H1 (cell line): ENCODE data around the gene CACNA1C. TPM values are rescaled to one million over a fixed set of nuclear protein-coding genes. Genes with fewer than 3 reads are reported as not detected.

Experiments used
- CTCF ChIA-PET: fragments of 300-600 bp; sonication (Branson Sonifier 250); formaldehyde crosslinking; loops from one replicate; lab custom pipeline; 2021; ENCODE audit not compliant: partially characterized antibody; lab: Charles Lee
- POLR2A ChIA-PET: fragments of 300-600 bp; sonication (Branson Sonifier 250); formaldehyde crosslinking; loops from one replicate; lab custom pipeline; 2021; ENCODE audit warnings: inconsistent platforms; ENCODE audit not compliant: partially characterized antibody; lab: Charles Lee
- DNase-seq, 2 experiments: peaks; one replicate each; pipeline versions ENCODE4 v3.0.0 to v3.0.0-alpha.2; 2010 to 2022; ENCODE audit warnings: low spot score in 2 of 2, low read depth in 1 of 2, mixed read lengths in 1 of 2
- FAIRE-seq: peaks from 2 replicates; lab custom pipeline; 2011; peaks lifted over from hg19 to GRCh38; lab: Jason Lieb, UNC
- H2AFZ ChIP-seq: 2 replicates; pipeline ENCODE4 v1.8.1; 2012; ENCODE audit warnings: low read length, inconsistent platforms
- H2AK5ac ChIP-seq: 2 replicates; pipeline ENCODE4 v1.6.1; 2013; ENCODE audit warnings: low read depth, low read length
- H2BK120ac ChIP-seq: replicated peaks from 2 replicates; pipeline ENCODE3; 2013; ENCODE audit warnings: low read depth, low read length, inconsistent platforms
- H2BK12ac ChIP-seq: 2 replicates; pipeline ENCODE4 v1.6.1; 2013; ENCODE audit warnings: low read depth, low read length
- H2BK15ac ChIP-seq: 2 replicates; pipeline ENCODE4 v1.6.1; 2013; ENCODE audit warnings: low read length
- H2BK20ac ChIP-seq: 2 replicates; pipeline ENCODE4 v1.6.1; 2013; ENCODE audit warnings: low read length
- H2BK5ac ChIP-seq: 2 replicates; pipeline ENCODE4 v1.6.1; 2013; ENCODE audit warnings: low read depth, low read length
- H3K14ac ChIP-seq: 2 replicates; pipeline ENCODE4 v1.6.1; 2013; ENCODE audit warnings: inconsistent platforms; ENCODE audit not compliant: insufficient read length
- H3K18ac ChIP-seq: 2 replicates; pipeline ENCODE4 v1.6.1; 2013; ENCODE audit warnings: low read length; ENCODE audit errors: extremely low read depth
- H3K23ac ChIP-seq: 2 replicates; pipeline ENCODE4 v1.6.1; 2013; ENCODE audit warnings: inconsistent platforms; ENCODE audit not compliant: insufficient read length
- H3K23me2 ChIP-seq: 2 replicates; pipeline ENCODE4 v1.6.1; 2013; ENCODE audit warnings: low read depth, low read length
- H3K27ac ChIP-seq: 2 replicates; pipeline ENCODE4 v1.6.1; 2011; ENCODE audit warnings: low read depth, low read length, inconsistent platforms
- H3K27me3 ChIP-seq, 4 experiments: replicated peaks in 1 of 4; 1 replicate in 1 of 4; 2 replicates in 3 of 4; pipeline versions ENCODE4 v1.6.1 to v1.8.1; 2011 to 2013; ENCODE audit warnings: low read length in 3 of 4, mild to moderate bottlenecking in 3 of 4, inconsistent platforms in 2 of 4, mixed read lengths in 2 of 4, moderate library complexity in 1 of 4; ENCODE audit not compliant: control insufficient read depth in 3 of 4, insufficient read depth in 3 of 4; ENCODE audit errors: extremely low read depth in 1 of 4
- H3K36me3 ChIP-seq, 4 experiments: 2 replicates each; pipeline versions ENCODE4 v1.6.1 to v1.8.1; 2011 to 2013; ENCODE audit warnings: mild to moderate bottlenecking in 4 of 4, low read length in 3 of 4, moderate library complexity in 2 of 4, control low read depth in 1 of 4, inconsistent platforms in 1 of 4; ENCODE audit not compliant: insufficient read depth in 4 of 4, control insufficient read depth in 2 of 4
- H3K4ac ChIP-seq: replicated peaks from 2 replicates; pipeline ENCODE3; 2013; ENCODE audit warnings: low read length, low read depth, mixed read lengths, inconsistent platforms; ENCODE audit not compliant: insufficient read length
- H3K4me1 ChIP-seq, 4 experiments: replicated peaks in 1 of 4; 1 replicate in 1 of 4; 2 replicates in 3 of 4; pipeline versions ENCODE4 v1.6.1 to v1.8.1; 2011 to 2013; ENCODE audit warnings: low read length in 3 of 4, inconsistent platforms in 2 of 4, mixed read lengths in 1 of 4; ENCODE audit not compliant: insufficient read depth in 4 of 4, control insufficient read depth in 3 of 4
- H3K4me2 ChIP-seq, 2 experiments: 2 replicates each; pipeline versions ENCODE4 v1.6.1 to v1.8.1; 2011 to 2013; ENCODE audit warnings: low read depth in 2 of 2, low read length in 2 of 2, control low read depth in 1 of 2, inconsistent platforms in 1 of 2, mild to moderate bottlenecking in 1 of 2; ENCODE audit not compliant: insufficient read depth in 1 of 2
- H3K4me3 ChIP-seq, 4 experiments: fragments of 200-600, 300-600 bp in 1 of 4; sonication (generic), shearing (Covaris generic), sonication (Bioruptor Twin) in 1 of 4; 2 replicates each; pipeline versions ENCODE4 v1.5.1 to v1.8.1; 2011 to 2016; ENCODE audit warnings: low read length in 4 of 4, low read depth in 3 of 4, control low read depth in 2 of 4, inconsistent platforms in 2 of 4, mild to moderate bottlenecking in 2 of 4, mixed read lengths in 1 of 4, moderate library complexity in 1 of 4; ENCODE audit not compliant: insufficient read depth in 2 of 4; ENCODE audit errors: extremely low read depth in 1 of 4
- H3K56ac ChIP-seq: replicated peaks from 2 replicates; pipeline ENCODE3; 2013; ENCODE audit warnings: low read depth, mild to moderate bottlenecking, mixed read lengths, low read length, inconsistent platforms; ENCODE audit not compliant: insufficient read length
- H3K79me1 ChIP-seq: 2 replicates; pipeline ENCODE4 v1.6.1; 2013; ENCODE audit warnings: low read depth, low read length, control low read depth
- H3K79me2 ChIP-seq, 2 experiments: 2 replicates each; pipeline versions ENCODE4 v1.6.1 to v1.8.1; 2012 to 2013; ENCODE audit warnings: low read length in 2 of 2, mild to moderate bottlenecking in 2 of 2, inconsistent platforms in 1 of 2; ENCODE audit not compliant: insufficient read depth in 2 of 2, control insufficient read depth in 1 of 2
- H3K9ac ChIP-seq, 4 experiments: replicated peaks in 1 of 4; 1 replicate in 1 of 4; 2 replicates in 3 of 4; pipeline versions ENCODE4 v1.6.1 to v1.8.1; 2011 to 2013; ENCODE audit warnings: low read depth in 3 of 4, low read length in 3 of 4, control low read depth in 2 of 4, mild to moderate bottlenecking in 2 of 4, moderate library complexity in 2 of 4, inconsistent platforms in 1 of 4; ENCODE audit errors: extremely low read depth in 1 of 4
- H3K9me3 ChIP-seq, 2 experiments: 2 replicates each; pipeline versions ENCODE4 v1.6.1 to v1.8.1; 2012 to 2013; ENCODE audit warnings: mild to moderate bottlenecking in 2 of 2, moderate library complexity in 2 of 2, control low read depth in 1 of 2, inconsistent platforms in 1 of 2, low read depth in 1 of 2, low read length in 1 of 2, mixed read lengths in 1 of 2; ENCODE audit not compliant: insufficient read depth in 2 of 2
- H4K20me1 ChIP-seq, 2 experiments: replicated peaks in 1 of 2; 2 replicates each; pipeline versions ENCODE3 to v1.8.1; 2011 to 2013; ENCODE audit warnings: inconsistent platforms in 2 of 2, low read length in 2 of 2, mild to moderate bottlenecking in 1 of 2; ENCODE audit not compliant: insufficient read depth in 2 of 2, control insufficient read depth in 1 of 2
- H4K5ac ChIP-seq: 2 replicates; pipeline ENCODE4 v1.6.1; 2013; ENCODE audit warnings: low read length, low read depth, mixed read lengths, inconsistent platforms; ENCODE audit not compliant: insufficient read length
- H4K8ac ChIP-seq: 2 replicates; pipeline ENCODE4 v1.8.0; 2013; ENCODE audit warnings: mild to moderate bottlenecking, moderate library complexity, low read length, inconsistent platforms; ENCODE audit not compliant: insufficient read depth; ENCODE audit errors: extremely low read depth
- H4K91ac ChIP-seq: replicated peaks from 2 replicates; pipeline ENCODE3; 2013; ENCODE audit warnings: low read length, mixed read lengths, inconsistent platforms; ENCODE audit not compliant: insufficient read length
- ATF3 ChIP-seq: IDR thresholded peaks from 2 replicates; pipeline ENCODE4 v1.6.1; 2011; ENCODE audit warnings: low read depth, mild to moderate bottlenecking, low read length; ENCODE audit not compliant: insufficient read depth
- EZH2 ChIP-seq: fragments of 200-600 bp; sonication (generic); IDR thresholded peaks from 2 replicates; pipeline ENCODE4 v1.7.1; 2012; ENCODE audit warnings: low read depth, mild to moderate bottlenecking, moderate library complexity, low read length, inconsistent platforms; ENCODE audit not compliant: severe bottlenecking
- GTF2F1 ChIP-seq: IDR thresholded peaks from 2 replicates; pipeline ENCODE4 v1.6.1; 2012; ENCODE audit warnings: low read depth, low read length, improper control_type of control experiment, borderline replicate concordance
- RAD21 ChIP-seq, 2 experiments: IDR thresholded peaks in 1 of 2; conservative IDR thresholded peaks in 1 of 2; 2 replicates each; pipeline ENCODE4 v1.6.1; 2011; ENCODE audit warnings: low read depth in 2 of 2, low read length in 2 of 2, improper control_type of control experiment in 1 of 2, inconsistent platforms in 1 of 2, mild to moderate bottlenecking in 1 of 2, moderate library complexity in 1 of 2
- SIRT6 ChIP-seq: IDR thresholded peaks from one replicate; pipeline ENCODE4 v1.7.1; 2012; ENCODE audit warnings: low read length, inconsistent platforms
- TBP ChIP-seq: IDR thresholded peaks from 2 replicates; pipeline ENCODE4 v1.6.1; 2011; ENCODE audit warnings: low read depth, low read length, improper control_type of control experiment
- WGBS, 2 experiments: shearing (Covaris generic) in 1 of 2; methylation state at CpG; one replicate each; pipeline versions ENCODE4 v1.1.6 to v1.1.7; 2013 to 2015; ENCODE audit warnings: low lambda C conversion rate in 2 of 2, mixed read lengths in 2 of 2, inconsistent platforms in 1 of 2, low coverage in 1 of 2, missing lambda C conversion rate in 1 of 2; ENCODE audit not compliant: insufficient replicate concordance in 2 of 2, insufficient coverage in 1 of 2, insufficient read length in 1 of 2; ENCODE audit errors: extremely low coverage in 1 of 2, missing lambda C conversion rate in 1 of 2; 5-methylcytosine and 5-hydroxymethylcytosine counted together
- polyA plus RNA-seq, 7 experiments: library from polyadenylated mRNA; depleted of rRNA in 3 of 7; stranded (reverse) in 5 of 7; unstranded in 2 of 7; fragments of >200 nt in 5 of 7; fragments of 200-250 nt in 2 of 7; gene quantifications; 1 replicate in 5 of 7; 2 replicates in 1 of 7; 4 replicates in 1 of 7; pipeline versions ENCODE4 v1.2.1 to v1.2.3, GENCODE V29; 2011 to 2013; ENCODE audit warnings: missing spikeins in 2 of 7, mixed read lengths in 2 of 7
- total RNA-seq: library from RNA; stranded (reverse); fragmentation: NEBNext Ultra II Directional; extraction: Animal tissue kit (Norgen Biotek cat#: 25700); gene quantifications from 2 replicates; pipeline ENCODE4 v1.2.1, GENCODE V29; 2021

The CACNA1C gene
- total and polyA plus RNA-seq, 2 of the 8 experiments (the other 6 are each of a cell fraction or from before 2014, with no cell fraction given) = 1.3 TPM

GRCh38 chr12:2648406-2648805, 595.6 kb downstream of the CACNA1C start:
- FAIRE-seq = no peak

More at GRCh38 chr12:2648406-2648805, 595.6 kb downstream of the CACNA1C start:
- 84% methylated on average over 8 of the region's 8 CpGs; no CpG with 5 or more reads in 1 of the 2 experiments for WGBS, 2 experiments
- Histone ChIP-seq H3K4ac (no peak overlapping the region), H3K9me3 (no peaks in the 10 kb centered on the region), H3K23ac (no peak overlapping the region), H2AK5ac (no peak overlapping the region), H3K27me3 (no peaks in the 10 kb centered on the region; a peak in 1 of 7 replicates), H4K5ac (no peak overlapping the region), H4K20me1 (no peaks in the 10 kb centered on the region), H3K79me2 (no peaks in the 10 kb centered on the region), H2AFZ (no peak overlapping the region), H2BK20ac (no peak overlapping the region), H4K91ac (no peak overlapping the region), H3K14ac (no peak overlapping the region), H2BK120ac (no peak overlapping the region), H4K8ac (no peak overlapping the region), H3K27ac (no peak overlapping the region), H3K9ac (no peak overlapping the region), H3K4me2 (no peak overlapping the region), H3K23me2 (no peaks in the 10 kb centered on the region), H3K18ac (no peak overlapping the region), H3K79me1 (no peaks in the 10 kb centered on the region), H3K56ac (no peak overlapping the region), H2BK12ac (no peak overlapping the region), H2BK15ac (no peak overlapping the region), H3K4me3 (no peak overlapping the region), H2BK5ac (no peak overlapping the region), H3K36me3 (no peaks in the 10 kb centered on the region), H3K4me1 (peaks cover 0 to 5% (median 0%) of the 10 kb centered on the region in 4 experiments; a peak in 1 of 7 replicates)
- POLR2A ChIA-PET = interaction anchor here (1.0 kb wide), 1 partner anchor 26 kb away, joined by 3 read pairs; no protein-coding TSS in a partner anchor
- DNase-seq = no peak
- TF ChIP-seq EZH2 (no peak), RAD21 (IDR thresholded peaks at IDR 0.05 in 1 of 2, conservative IDR thresholded peaks at IDR 0.05 in 1 of 2; ENCODE audit: low read depth in 2 of 2, low read length in 2 of 2) (no peak), ATF3 (no peak), GTF2F1 (no peak), SIRT6 (no peak), TBP (no peak)
- CTCF ChIA-PET = interaction anchor here (0.7 to 1.7 kb wide), 4 partner anchors 24 to 136 kb away, joined by 3 to 11 read pairs (median 3); no protein-coding TSS in a partner anchor
